Measurements from ENCODE around the gene DGKB. TPM values are rescaled to one million over a fixed set of nuclear protein-coding genes. Genes with fewer than 3 reads are reported as not detected.

DGKB gene
- polyA plus RNA-seq, 2 of the 4 experiments (the other 2 are of a cell fraction) = 0.01 TPM; not detected in 1

DNA sequence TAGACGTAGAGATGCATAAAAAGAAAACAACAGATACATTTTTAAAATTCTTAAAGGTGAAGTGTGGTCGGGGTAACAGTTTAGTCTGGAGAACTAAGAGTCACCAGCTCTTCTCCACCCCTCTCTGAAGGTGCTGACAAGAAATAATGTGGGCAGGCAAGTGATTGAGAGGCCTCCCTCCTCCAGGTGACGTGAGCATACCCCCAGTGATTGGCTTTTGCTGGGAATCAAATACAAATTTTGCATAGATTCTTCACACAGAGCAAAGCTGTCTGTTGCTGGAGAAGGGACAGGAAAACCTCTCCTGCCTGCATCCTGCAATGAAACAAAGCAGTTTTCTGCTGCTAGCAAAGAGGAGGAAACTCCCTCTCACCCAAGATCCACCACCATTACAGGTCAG lies 115.0 kb downstream of the DGKB start:
- Histone ChIP-seq H3K27ac (no peak overlapping the region), H3K4me2 (no peak overlapping the region), H3K9me3 (no peaks in the 10 kb centered on the region), H3K4me1 (no peaks in the 10 kb centered on the region), H3K4me3 (no peak overlapping the region)
- ChIA-PET POLR2A (no interaction called here), CTCF (interaction anchor here (1.4 kb wide), 1 partner anchor 15 kb away, joined by 3 read pairs; no protein-coding TSS in a partner anchor)
- 3% methylated on average over 3 of the region's 3 CpGs for WGBS (ENCODE audit: missing lambda C conversion rate)
- FAIRE-seq = no peak
- DNase-seq (ENCODE audit: low read depth in 1 of 2, low spot score in 1 of 2) = no peak
- TF ChIP-seq HEYL (CRISPR knock-in tag; IDR thresholded peaks at IDR 0.05) (no peak), ZC3H11A (IDR thresholded peaks at IDR 0.05) (no peak), POLR2A (IDR thresholded peaks at IDR 0.05; ENCODE audit: low read length) (no peak), SMC3 (IDR thresholded peaks at IDR 0.05) (no peak), CHD2 (IDR thresholded peaks at IDR 0.05; ENCODE audit: low read length, partially characterized antibody) (no peak), RNF2 (IDR thresholded peaks at IDR 0.05; ENCODE audit: borderline replicate concordance, low read depth) (no peak), TP53 (CRISPR knock-in tag; IDR thresholded peaks at IDR 0.05) (no peak), POLR2AphosphoS2 (conservative IDR thresholded peaks at IDR 0.05; ENCODE audit: low read length) (no peak), HES2 (IDR thresholded peaks at IDR 0.05) (no peak), RFX5 (IDR thresholded peaks at IDR 0.05) (no peak), EHMT2 (IDR thresholded peaks at IDR 0.05; ENCODE audit: low read depth) (no peak), RAD21 (conservative IDR thresholded peaks at IDR 0.05 in 1 of 2, IDR thresholded peaks at IDR 0.05 in 1 of 2) (no peak), HOXA7 (CRISPR knock-in tag; IDR thresholded peaks at IDR 0.05) (no peak), RCOR1 (IDR thresholded peaks at IDR 0.05; ENCODE audit: low read depth, low read length) (no peak), MYC (IDR thresholded peaks at IDR 0.05; ENCODE audit: borderline replicate concordance, low read length) (no peak), MAZ (IDR thresholded peaks at IDR 0.05; ENCODE audit: borderline replicate concordance, low read depth, low read length) (no peak), MAFK (IDR thresholded peaks at IDR 0.05; ENCODE audit: partially characterized antibody) (no peak)
- TF ChIP-seq, protein P1, sequence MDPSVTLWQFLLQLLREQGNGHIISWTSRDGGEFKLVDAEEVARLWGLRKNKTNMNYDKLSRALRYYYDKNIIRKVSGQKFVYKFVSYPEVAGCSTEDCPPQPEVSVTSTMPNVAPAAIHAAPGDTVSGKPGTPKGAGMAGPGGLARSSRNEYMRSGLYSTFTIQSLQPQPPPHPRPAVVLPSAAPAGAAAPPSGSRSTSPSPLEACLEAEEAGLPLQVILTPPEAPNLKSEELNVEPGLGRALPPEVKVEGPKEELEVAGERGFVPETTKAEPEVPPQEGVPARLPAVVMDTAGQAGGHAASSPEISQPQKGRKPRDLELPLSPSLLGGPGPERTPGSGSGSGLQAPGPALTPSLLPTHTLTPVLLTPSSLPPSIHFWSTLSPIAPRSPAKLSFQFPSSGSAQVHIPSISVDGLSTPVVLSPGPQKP (IDR thresholded peaks at IDR 0.05; ENCODE audit: low read depth, low read length) = no peak
- no peak for ATAC-seq

GRCh38 chr7:14786314-14786895 lies 116.1 kb downstream of the DGKB start:
- Histone ChIP-seq H3K4me3 (no peak overlapping the region), H3K4me1 (no peaks in the 10 kb centered on the region), H3K4me2 (no peak overlapping the region), H3K9me3 (no peaks in the 10 kb centered on the region), H3K27ac (no peak overlapping the region)
- FAIRE-seq = no peak
- no peak for DNase-seq (ENCODE audit: low read depth in 1 of 2, low spot score in 1 of 2)
- no peak for ATAC-seq
- 40% methylated on average over 9 of the region's 9 CpGs for WGBS (ENCODE audit: missing lambda C conversion rate)
- CTCF ChIA-PET = interaction anchor here (1.4 kb wide), 1 partner anchor 14 kb away, joined by 3 read pairs; no protein-coding TSS in a partner anchor
- POLR2A ChIA-PET = no interaction called here
- TF ChIP-seq HMGXB4 (CRISPR knock-in tag; IDR thresholded peaks at IDR 0.05; ENCODE audit: borderline replicate concordance) (no peak), RARB (CRISPR knock-in tag; IDR thresholded peaks at IDR 0.05) (no peak), CTCF (IDR thresholded peaks at IDR 0.05) (no peak), HOXB13 (CRISPR knock-in tag; IDR thresholded peaks at IDR 0.05; ENCODE audit: low read depth) (no peak), EHMT2 (IDR thresholded peaks at IDR 0.05; ENCODE audit: low read depth) (no peak), TP53 (CRISPR knock-in tag; IDR thresholded peaks at IDR 0.05) (no peak), SREBF2 (IDR thresholded peaks at IDR 0.05) (no peak), MAFK (IDR thresholded peaks at IDR 0.05; ENCODE audit: partially characterized antibody) (no peak), KDM5A (IDR thresholded peaks at IDR 0.05) (no peak), HEYL (CRISPR knock-in tag; IDR thresholded peaks at IDR 0.05) (no peak), RFX5 (IDR thresholded peaks at IDR 0.05) (no peak), KDM1A (IDR thresholded peaks at IDR 0.05; ENCODE audit: low read depth) (no peak), ZNF302 (CRISPR knock-in tag; IDR thresholded peaks at IDR 0.05) (no peak)
- TF ChIP-seq, protein P2, sequence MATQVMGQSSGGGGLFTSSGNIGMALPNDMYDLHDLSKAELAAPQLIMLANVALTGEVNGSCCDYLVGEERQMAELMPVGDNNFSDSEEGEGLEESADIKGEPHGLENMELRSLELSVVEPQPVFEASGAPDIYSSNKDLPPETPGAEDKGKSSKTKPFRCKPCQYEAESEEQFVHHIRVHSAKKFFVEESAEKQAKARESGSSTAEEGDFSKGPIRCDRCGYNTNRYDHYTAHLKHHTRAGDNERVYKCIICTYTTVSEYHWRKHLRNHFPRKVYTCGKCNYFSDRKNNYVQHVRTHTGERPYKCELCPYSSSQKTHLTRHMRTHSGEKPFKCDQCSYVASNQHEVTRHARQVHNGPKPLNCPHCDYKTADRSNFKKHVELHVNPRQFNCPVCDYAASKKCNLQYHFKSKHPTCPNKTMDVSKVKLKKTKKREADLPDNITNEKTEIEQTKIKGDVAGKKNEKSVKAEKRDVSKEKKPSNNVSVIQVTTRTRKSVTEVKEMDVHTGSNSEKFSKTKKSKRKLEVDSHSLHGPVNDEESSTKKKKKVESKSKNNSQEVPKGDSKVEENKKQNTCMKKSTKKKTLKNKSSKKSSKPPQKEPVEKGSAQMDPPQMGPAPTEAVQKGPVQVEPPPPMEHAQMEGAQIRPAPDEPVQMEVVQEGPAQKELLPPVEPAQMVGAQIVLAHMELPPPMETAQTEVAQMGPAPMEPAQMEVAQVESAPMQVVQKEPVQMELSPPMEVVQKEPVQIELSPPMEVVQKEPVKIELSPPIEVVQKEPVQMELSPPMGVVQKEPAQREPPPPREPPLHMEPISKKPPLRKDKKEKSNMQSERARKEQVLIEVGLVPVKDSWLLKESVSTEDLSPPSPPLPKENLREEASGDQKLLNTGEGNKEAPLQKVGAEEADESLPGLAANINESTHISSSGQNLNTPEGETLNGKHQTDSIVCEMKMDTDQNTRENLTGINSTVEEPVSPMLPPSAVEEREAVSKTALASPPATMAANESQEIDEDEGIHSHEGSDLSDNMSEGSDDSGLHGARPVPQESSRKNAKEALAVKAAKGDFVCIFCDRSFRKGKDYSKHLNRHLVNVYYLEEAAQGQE (IDR thresholded peaks at IDR 0.05) = no peak
- TF ChIP-seq, protein P3, sequence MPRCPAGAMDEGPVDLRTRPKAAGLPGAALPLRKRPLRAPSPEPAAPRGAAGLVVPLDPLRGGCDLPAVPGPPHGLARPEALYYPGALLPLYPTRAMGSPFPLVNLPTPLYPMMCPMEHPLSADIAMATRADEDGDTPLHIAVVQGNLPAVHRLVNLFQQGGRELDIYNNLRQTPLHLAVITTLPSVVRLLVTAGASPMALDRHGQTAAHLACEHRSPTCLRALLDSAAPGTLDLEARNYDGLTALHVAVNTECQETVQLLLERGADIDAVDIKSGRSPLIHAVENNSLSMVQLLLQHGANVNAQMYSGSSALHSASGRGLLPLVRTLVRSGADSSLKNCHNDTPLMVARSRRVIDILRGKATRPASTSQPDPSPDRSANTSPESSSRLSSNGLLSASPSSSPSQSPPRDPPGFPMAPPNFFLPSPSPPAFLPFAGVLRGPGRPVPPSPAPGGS (IDR thresholded peaks at IDR 0.05) = no peak

Measured in A549 (cell line).